GM21529 (cell line): Measurements from ENCODE around the gene TRAPPC10.

Source experiments
- ATAC-seq: cut with Tn5 transposase; IDR thresholded peaks from one replicate; pipeline ENCODE4 v1.9.1; 2021; ENCODE audit not compliant: unreplicated experiment

Gene TRAPPC10

DNA sequence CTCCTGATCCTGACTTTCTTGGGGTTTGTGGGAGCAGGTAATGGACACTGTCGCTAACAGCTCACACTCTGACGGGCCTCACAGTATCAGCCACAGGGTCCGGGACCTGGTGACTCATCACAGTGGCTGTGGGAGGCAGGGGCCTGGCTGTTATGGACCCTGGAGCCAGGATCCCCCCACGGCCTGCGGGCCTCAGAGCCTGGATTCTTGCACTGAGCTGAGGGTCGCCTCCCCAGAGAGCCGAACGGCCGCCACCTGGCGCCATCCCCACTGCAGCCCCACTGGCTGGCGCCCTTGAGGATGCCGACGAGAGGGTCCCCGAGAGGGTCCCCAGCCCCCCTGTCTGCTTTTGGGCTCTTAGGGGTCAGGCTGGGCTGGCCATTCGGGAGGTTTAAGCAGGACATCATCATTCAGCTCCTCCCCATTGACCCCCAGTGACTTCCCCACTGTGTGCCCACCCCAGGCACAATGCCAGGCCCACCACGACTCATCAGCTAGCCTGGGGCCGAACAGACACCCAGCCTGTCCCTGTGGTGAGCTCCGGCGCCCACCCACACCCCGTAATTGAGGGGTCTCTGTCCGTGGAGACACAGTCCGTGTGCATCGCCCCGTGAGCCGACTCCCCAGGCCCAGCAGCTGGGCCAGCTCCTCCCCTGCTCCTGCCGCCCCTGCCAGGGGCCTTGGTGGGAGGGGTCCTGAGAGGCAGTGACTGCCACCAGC, 30.8 kb upstream of the TRAPPC10 start:
- ATAC-seq, result no peak

DNA sequence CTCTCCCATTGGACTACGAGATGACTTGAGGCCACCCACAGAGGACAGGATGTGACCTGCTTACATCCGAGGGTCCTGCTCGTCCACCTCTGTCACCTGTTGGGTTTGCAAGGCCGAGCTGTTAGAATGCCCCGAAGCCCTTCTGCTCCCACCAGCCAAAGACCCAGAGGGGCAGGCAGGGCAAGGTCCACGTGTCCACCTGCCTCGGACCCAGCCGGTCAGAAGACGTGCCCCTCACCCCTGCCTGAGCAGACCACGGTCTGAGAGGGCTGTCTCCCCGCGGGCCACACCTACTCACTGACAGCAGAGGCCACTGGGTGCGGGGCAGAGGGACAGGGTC, 30.3 kb upstream of the TRAPPC10 start:
- no peak for ATAC-seq

DNA sequence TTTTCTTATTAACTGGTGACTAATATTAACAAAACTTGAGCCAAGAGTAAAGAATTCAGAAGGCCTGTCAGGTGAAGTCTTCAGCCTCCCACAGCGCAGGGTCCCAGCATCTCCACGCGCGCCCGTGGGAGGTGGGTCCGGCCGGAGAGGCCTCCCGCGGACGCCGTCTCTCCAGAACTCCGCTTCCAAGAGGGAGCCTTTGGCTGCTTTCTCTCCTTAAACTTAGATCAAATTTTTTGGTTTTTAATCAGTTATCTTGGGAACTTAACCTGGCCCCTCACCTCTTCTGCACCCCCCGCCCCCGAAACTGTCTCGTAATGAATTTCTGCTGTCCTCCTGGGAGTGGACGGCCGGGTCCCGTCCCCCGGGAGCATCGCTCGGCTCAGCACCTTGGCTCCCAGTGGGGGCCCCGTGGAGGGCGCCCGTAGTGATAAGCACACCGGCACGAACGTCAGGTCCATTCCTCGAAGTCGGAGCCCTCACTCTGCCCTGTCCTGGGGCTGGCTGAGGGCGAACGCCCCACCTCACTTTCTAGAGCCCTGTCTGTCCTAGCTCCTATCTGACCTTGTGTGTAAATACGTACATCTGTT, 29.5 kb upstream of the TRAPPC10 start:
- ATAC-seq, result no peak

DNA sequence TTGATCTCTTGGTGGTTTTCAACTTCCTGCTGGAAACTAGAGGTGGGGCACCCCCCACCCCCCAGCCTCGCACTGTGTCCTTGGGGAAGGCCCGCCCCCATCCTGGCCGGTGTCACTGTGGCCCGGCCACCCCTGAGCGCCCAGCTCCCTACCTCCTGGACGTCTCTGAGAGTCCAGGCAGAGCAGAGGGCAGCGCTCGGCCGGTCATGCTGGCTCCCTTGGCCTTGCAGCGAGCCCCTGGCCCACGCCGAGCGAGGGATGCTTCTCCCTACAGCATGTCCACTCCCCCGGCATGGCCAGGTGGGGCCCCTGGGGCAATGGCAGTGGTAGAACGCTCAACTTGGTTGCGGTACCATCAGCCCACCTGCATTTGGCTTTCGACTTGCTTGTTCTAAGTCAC, 28.7 kb upstream of the TRAPPC10 start:
- ATAC-seq, result no peak

DNA sequence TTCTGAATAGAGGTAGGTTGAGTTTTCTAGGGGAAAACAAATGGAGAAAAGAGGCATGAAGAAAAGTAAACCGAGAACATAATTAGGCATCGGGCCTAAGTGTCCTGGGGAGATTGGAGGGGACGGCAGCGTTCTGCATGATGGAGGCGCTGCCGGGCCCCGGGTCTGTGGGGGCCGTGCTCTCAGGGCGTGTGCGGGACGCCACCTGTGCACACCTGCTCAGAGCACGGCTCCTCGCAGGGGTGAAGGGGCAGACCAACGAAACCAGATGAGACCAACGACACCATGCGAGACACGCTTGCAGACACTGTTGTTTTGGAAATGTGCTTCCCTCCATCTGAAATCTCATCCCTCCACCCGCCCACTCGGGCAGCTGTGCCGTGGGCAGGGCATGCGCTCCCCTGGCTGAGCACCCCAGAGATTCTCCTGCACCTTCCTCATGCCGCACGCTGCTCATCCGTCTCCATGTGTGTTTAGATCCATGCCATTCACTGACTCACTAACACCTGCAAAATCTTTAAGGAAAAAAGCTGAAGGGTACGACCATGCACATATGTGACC, 28.2 kb upstream of the TRAPPC10 start:
- ATAC-seq, result no peak

DNA sequence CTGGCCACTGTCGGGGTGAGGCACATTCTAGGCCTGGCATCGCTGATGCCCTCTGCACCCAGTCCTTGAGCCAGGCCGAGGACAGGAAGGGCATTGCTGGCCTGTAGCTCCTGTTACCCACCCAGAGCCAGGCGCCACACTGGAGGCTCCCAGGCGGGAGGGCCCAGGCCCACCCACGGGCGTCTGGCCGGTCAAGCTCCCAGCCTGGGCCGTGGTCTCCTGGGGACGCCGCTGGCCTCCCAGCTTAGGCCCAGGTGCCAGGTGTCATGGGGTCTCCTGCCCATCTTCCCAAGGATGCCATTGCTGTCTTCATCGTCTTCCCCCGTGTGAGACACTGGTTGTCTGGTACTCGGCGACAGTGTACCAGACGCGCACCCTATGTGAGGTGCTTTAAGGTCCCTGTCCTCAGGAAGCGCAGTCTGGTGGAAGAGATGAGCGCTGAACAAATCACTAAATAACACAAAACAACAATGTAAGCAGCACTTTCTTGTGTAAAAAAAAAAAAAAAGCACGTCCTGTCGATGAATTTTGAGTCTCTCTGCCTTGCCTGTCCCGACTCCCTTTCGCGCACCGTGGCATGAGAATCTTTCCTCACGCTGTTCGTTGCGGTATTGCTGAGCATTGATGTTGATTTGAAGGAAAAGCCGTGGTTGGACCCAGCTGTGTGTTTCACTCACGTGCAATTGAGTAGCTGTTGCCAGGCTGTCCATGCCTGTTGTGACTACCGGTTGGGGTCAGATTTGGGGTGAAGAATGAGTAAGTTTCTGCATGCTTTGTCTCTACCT, 27.0 kb upstream of the TRAPPC10 start:
- no peak for ATAC-seq

DNA sequence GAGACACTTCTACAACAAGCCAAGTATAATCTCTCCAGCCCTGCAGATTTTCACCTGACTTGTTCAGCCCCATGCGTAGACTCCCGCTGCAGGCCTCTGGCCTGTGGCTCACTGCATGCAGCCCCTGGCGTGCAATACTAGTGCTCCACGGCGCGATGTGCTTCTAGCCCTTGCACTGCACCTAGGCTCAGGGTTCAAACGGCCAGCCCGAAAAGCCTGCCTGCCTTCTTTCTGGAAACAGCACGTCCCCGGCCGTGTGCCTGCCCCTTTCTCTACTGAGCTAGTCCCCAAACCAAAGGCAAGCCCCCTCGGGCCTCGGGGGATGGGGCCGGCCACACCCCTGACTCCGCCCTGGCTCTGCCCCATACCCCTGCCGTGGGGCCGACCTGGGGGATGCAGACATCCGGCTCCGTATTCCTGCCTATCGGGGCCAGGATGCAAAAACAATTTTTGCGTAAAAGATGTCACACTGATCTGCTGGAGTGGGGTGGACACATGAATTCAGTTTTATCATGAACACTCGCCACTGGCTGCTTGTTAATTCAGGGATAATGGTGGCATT, 26.3 kb upstream of the TRAPPC10 start:
- no peak for ATAC-seq

DNA sequence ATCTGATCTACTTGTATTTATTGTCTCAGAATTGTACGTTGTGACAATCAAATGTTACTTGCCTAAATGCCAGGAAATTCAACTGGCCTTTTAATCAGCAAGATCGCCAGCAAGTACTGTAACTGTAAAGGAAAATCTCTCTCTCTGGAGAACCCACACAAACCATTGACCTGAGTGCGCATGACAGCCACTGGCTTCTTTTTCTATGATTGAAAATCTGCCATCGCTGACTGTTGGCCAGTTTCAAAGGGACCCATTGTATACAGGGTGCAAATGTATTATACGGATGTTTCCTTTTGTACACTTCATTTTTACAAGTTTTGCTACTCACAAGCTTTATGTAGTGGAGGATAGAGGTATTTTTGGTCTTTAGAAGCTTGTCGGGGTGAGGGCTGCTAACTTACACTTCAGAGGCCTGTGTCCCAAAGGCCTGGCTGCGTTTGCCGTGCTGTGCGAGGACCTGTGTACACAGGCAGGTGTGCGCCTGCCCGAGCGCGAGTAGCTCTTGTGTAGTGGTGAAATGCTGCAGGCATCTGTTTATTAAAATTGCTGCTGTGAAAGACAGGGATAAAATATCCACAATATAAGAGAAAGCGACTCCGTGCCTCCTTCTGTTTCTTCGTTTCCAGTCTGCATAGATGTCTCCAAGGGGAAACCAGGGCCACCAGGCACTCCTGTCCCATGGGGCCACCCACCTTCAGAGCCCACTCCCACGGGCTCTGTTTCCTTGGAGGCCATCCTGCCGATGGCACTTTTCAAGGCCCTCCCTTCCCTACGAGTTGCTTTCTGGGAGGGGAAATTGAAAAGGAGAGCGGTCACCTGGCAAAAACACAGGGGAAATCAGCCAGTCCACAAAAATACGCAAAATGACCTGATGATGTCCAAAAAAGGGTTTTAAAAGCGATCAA, 25.3 kb upstream of the TRAPPC10 start:
- no peak for ATAC-seq

DNA sequence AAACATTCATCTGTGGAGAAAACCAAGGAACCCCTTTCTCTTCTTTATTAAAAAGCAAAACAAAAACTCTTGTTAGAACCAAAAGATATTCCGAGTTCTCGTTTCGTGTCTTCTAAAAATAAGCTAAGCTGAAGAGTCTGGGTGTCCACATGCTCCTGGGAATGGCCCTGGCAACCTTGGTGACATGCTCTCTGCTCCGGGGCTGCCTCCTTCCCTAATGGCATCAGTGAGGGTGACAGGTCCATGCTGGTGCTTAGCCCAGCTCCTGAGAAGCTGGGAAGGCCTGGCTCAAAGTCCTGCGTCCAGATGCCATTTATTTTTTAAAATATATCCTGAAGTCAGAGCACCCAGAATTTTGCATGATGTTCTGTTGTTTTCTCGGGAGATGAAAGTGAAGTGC, 24.6 kb upstream of the TRAPPC10 start:
- no peak for ATAC-seq

DNA sequence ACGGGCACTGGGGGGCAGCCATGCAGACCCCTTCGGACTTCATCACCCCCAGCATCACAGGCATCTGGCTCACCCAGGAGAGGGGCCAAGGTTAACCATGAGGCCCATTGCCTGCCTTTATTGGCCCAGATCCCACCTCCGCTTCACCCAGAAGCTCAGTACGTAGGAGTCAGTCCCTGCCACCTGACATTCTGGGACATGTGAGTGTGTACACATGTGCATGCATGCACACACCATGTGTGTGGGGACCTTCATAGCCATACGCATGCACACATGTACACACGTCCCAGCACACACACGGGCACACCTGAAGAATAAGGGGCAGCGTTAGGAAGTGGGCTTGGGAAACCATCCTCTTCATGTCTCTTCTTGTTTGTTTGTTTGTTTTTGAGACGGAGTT, 24.1 kb upstream of the TRAPPC10 start:
- ATAC-seq, result no peak

DNA sequence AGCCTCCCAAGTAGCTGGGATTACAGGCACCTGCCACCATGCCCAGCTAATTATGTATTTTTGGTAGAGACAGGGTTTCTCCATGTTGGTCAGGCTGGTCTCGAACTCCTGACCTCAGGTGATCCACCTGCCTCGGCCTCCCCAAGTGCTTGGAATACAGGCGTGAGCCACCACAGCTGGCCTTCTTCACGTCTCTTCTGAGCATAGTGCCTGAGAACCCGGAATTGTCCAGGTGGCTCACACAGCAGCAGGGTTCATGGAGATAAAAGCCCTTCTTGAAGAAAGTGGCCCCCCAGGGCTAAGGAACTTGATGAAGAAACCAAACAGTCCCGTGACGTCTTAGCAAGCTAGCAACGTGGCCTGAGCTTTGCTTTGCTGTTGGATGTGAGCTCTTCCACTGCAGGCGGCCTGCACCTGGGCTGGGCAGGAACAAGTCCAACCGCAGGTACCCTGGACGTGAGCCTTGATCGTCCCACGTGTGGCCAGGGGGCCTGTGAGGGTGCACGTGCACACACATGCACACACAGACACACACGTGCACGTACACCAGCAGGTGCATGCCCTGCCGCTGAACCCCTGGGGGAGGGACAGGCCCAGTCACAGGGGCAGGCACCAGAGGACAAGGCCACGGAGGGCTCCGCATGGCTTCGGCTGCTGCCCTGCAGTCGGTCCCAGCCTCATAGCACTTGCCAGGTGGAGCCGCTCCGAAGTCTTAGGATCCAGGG, 23.4 kb upstream of the TRAPPC10 start:
- ATAC-seq, result no peak

DNA sequence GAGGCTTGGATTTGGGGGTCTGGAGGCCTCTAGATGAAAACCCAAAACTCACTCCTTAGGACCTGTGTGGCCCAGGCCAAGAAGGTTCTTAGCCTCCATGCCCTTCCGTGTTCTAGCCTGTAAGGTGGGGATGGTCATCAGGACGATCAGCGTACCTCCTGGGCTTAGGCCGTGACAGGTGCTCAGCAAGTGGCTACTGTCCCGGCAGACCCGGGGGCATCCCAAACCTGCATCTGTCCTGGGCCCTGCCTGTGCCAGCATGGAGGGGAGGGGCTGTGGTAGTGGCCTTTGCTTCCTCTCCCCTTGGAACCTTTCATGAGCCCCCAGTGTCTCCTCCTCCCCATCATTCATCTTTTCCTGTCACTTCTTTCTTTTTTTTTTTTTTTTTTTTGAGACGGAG, 22.7 kb upstream of the TRAPPC10 start:
- ATAC-seq, result no peak

DNA sequence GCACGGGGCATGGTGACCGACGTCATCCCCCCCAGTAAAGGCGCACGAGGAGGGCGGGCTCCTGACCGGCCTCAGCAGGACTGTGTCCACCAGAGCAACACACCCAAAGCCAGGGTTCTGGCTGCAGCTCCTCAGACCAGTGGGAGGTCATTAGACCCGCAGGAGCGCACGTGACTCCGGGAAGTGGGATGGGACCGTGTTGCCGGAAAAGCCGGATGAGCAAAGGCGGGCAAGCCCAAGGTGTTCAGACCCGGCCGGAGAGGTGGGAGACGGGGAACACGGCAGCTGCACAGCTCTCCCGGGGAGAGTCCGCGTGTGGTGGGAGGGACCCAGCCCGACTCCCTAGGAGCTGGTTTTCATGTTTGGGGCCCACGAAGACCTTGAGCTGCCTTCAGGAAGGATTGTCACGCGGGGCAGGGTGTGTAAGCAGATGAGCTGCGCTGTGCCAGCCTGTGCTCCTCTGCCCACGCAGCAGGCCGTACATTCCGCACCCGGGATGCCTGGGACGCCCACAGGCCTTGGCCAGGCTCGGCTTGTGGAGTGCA, 20.6 kb upstream of the TRAPPC10 start:
- ATAC-seq, result no peak

DNA sequence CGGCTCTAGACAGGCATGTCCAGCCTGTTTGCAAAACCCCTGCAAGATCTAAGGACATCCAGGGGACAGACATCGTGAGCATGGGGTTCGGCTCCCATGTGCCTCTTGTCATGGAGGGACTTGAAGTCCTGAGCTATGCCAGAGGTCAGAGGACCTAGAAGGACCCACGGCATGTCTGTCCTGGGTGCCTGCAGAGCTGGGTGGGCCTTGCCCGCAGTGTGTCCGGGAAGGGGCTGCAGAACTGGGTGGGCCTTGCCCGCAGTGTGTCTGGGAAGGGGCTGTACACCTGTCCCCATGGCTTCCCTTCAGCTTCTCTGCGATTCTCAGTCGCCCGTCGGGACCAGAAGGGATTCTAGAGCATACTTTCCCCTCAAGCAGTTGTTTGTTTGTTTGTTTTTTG, 20.0 kb upstream of the TRAPPC10 start:
- no peak for ATAC-seq

DNA sequence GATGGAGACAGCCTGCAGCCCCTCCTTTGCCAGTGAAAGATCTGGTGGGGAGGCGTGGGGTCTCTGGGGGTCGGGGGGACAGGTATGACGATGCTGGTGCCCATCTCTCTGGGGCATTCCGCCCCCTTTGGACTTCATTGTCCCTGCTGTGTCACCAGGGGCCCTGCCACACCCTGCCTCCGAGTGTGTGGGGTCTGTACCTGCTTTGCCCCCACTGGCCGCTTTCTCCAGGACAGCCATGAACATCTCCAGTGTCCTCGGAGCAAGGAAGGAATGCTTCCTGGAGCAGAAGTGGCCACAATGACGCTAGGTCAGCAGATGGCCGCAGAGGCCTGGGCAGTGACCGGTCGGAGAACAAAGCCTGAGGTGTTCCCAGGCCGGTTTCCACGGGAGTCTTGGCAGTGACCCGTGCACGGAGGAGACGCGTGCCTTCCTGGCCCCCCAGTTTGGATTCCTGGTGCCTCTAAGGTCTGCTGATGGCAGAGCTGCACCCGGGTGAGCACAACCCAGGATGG, 18.6 kb upstream of the TRAPPC10 start:
- no peak for ATAC-seq

DNA sequence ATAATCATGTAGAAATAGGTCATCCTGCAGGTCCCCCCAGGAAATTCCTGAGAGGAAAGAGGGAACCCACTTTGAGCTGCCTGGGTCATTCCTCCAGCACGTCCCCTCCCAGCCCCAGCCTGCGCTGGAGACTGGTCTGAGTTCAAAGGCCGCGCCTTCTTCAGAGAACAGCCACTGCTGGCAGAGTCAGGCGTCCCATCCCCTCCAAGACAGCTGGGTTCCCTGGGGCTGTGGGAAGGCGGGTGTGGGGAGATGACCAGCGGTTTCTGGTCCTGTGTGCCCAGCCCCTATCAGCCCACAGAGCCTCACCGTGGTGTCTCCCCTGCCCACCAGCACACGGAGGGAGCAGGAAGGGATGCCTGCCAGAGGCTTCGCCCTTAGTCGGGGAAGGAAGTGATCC, 18.0 kb upstream of the TRAPPC10 start:
- no peak for ATAC-seq

DNA sequence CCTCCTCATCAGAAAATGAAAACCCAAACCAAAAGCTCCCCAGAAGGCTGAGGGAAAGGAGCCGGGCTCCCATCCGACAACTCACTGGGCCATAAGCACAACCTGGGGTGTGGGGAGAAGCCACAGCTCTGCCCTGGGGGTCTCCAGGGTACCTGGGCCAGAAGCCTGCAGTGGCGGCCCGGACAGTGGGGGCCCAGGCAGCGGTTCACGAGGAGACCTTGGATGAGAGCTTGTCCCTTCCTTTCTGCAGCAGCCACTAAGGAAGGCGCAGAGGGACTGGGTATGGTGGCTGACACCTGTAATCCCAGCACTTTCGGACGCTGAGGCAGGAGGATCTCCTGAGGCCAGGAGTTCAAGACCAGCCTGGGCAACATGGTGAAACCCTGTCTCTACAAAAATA, 17.5 kb upstream of the TRAPPC10 start:
- no peak for ATAC-seq

DNA sequence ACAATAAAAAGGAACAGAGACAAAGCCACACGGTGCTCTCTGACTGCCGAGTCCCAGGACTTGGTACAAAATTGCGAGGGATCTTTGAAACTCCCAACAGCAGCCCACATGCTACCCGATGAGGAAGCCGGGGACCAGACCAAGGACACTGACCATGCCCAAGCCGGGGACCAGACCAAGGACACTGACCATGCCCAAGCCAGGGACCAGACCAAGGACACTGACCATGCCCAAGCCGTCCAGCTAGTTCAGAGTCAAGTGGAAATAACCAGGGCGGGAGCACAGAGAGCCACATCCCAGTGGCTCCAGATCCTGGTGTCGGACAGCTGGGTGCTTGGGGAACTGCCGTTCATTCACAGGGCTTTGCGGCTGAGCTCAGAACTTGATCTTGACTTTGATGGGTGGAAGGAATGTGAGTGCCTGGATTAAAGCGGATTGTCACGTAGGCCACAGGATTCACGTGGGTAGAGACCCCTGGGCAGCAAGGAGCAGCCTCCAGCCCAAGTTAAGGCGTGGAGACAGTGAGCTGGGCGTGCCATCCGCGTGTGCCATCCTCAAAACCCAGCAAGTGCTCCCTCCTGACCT, 16.5 kb upstream of the TRAPPC10 start:
- no peak for ATAC-seq
